ENCODE results near the gene MCM5.

GRCh38 chr22:35419756-35420155 is 19.8 kb downstream of the MCM5 start:
- TF ChIP-seq POLR2A (IDR thresholded peaks at IDR 0.05; ENCODE audit: low read depth, low read length) (no peak; the same call in 1 of the 2 replicates), POLR2AphosphoS5 (IDR thresholded peaks at IDR 0.05; ENCODE audit: low read depth, low read length) (no peak)
